DMS153 (cell line): ENCODE data around the gene ARHGAP19.
"Not testable (repeated sequence)": the region's sequence is repeated elsewhere in the genome, so short reads cannot be mapped to it uniquely, and the experiment has no call there.

Source experiments
- DNase-seq: peaks from one replicate; lab custom pipeline; 2025; lab: John Stamatoyannopoulos, UW

The ARHGAP19 gene

DNA sequence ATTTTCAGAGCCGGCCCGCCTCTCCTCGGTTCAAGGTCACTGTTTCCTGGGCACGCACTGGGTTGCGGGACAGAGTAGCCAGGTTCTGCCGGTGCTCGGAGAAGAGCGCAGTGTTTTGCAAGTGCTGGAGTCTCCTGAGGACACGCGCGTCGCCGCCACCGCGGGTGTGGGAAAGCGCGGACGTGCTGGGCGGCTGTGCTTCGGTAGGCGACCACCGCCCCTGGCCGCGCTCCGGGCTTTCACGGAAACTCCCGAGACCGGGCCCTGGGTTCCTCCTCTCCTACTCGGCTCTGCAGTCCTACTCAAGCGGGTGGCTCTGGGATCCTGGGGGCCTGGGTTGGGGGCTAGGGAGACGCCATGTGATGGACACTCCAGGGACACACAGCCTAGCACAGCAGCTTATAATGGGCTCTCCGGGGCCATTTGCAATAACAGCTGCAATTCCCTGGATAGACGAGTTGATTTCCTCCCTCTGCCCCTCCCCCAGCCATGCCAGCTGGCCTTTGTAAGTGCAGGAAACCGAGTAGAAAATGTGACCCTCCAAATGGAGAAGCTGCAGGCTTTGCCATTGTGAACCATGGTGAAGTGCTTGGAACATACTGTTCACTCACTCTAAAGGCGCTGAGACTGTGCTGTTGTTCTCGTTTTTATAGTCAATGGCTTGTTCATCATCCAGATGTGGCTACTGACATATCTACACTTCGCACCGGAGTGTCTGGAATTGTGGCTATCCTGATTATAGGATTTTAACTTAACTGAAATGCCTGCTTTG lies 28.8 kb upstream of the ARHGAP19 start:
- DNase-seq: peak; percentile 52

DNA sequence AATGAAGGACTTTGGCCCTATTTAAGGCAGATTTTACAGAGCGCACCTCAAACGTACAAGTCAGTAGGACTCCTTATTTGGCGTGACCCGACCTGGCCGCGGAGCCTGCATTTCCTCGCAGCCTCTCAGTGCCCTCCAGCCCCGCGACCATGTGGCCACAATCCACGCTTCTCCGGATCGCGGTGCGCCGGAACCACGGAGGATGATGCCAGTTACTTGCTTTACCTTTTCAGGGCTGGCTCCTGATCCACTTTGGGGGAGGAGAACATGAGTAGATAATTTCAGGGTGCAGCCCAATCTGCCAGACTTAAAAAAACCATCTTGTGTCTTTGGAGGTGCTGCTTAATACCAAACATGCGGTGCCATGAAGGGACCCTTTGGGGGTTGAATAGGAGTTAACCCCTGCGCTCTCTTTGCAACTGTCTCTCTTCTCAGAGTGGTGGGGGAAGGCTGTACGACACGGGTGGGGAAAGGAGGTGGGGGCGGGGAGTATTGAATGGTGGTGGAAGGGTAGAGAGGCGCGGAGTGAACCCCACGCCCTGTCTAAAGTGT lies 28.1 kb upstream of the ARHGAP19 start:
- no peak for DNase-seq

GRCh38 chr10:97319671-97320479 lies 27.4 kb upstream of the ARHGAP19 start:
- peak; percentile 54 for DNase-seq

GRCh38 chr10:97318772-97319651 lies 26.6 kb upstream of the ARHGAP19 start, which contains the start of gene FRAT1:
Gene FRAT1, plus strand, starts transcription at chr10:97319271. Its CDS starts 183 bp downstream, at chr10:97319454.
- peak; percentile 70 for DNase-seq

GRCh38 chr10:97314671-97315070 lies 22.2 kb upstream of the ARHGAP19 start:
- DNase-seq: no peak

GRCh38 chr10:97312897-97313296 lies 20.5 kb upstream of the ARHGAP19 start:
- DNase-seq: no peak

GRCh38 chr10:97311111-97311626 lies 18.7 kb upstream of the ARHGAP19 start:
- DNase-seq: no peak

DNA sequence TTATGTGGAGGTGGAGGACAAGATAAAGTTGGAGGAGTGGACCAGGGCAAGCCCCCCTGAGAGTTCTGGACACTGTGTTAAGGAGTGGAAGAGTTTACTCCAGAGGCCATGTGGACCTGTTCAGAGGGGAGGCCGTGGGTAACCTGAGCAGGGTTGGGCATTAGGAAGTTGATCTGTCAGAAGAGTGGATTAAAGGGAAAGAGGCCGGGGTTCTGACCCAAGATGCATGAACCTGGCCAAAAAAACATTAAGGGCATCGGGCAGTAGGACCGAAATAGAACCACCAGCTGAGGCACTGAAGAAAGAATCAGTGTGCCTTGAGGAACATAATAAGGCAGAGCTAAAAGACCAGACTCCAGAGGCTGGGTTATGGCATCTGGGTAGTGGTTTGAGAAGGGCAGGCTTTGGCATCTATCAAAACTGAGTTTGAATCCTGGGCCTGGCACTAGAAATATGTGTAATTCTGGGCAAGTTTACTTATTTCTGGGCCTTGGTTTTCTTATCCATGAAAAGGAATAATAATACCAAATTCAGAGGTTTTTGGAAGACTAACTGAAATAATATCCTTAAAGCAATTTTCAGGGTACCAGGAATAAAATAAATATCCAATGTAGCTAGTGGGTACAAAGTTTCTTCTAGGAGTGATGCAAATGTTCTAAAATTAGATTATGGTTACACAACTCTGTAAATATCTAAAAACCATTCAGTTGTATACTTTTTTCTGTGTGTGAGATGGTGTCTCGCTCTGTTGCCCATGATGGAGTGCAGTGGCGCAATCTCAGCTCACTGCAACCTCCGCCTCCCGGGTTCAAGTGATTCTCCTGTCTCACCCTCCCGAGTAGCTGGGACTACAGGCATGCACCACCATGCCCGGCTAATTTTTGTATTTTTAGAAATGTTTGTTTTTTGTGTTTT lies 15.7 kb upstream of the ARHGAP19 start:
- DNase-seq: no peak

DNA sequence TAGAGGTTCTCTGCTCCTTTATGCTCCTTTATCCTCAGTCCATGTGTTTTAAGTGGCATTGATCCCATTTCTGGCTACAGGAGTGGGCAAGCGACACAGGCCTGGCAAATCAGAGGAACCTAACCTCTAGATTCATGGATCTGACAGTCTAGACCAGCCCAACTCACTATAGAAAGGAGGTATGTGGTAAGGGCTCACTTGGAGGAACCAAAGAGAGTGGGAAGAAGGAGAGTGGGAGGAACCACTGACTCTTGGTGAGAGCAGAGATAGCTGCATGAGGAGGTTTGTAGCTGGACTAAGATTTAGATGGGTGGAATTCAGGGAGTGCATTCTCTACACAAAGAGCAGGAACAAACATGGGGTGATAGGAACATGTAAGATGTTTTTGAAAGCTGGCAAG lies 15.0 kb upstream of the ARHGAP19 start:
- no peak for DNase-seq

DNA sequence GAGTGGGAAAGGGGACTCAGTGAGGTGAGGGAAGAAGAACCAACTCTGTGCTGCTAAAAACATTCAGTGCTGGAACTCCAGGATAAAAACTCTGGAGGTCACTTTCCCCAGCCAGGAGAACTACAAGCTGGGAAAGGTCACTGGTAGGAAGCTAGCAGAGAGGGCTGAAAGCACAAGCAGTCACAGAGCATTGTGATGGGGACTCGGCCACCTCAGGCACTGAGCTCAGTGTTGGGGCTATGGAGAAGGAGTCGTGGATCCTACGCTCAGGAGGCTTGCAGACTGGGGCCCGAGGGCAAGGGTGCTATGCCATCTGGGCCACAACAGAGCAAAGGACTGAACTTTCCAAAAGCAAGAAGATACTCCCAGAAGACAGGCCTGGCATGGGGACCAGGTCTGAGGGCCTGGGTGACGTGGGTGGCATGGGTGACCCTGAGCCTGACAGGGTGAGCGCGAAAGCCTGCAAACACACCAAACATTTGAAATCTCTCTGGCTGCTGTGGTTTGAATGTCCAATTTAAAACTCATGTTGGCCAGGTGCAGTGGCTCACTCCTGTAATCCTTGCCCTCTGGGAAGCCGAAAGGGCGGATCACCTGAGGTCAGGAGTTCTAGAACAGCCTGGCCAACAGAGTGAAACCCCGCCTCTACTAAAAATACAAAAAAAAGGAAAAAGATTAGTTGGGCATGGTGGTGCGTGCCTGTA lies 9.8 kb upstream of the ARHGAP19 start:
- no peak for DNase-seq

DNA sequence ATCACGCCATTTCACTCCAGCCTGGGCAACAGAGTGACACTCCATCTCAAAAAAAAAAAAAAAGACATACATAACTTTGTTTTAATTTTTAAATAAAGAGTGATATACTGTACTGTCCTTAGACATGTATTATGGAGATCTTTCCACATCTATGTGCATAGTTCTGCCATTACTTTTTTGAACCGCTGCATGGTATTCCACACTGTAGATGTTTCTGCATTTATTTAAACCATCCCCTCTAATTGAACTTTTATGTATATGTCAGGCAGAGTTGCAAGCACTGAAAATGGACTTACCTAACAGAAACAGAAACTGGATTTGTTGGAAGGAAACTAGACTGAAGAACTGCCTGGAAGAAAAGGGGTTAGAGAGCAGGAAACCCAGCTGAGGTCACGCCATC lies 8.5 kb upstream of the ARHGAP19 start:
- no peak for DNase-seq

GRCh38 chr10:97298223-97298571 lies 5.8 kb upstream of the ARHGAP19 start:
- DNase-seq: no peak

- DNase-seq: no peak
Measured at GRCh38 chr10:97297556-97298222, 5.3 kb upstream of the ARHGAP19 start.

- DNase-seq: no peak
Measured at GRCh38 chr10:97292862-97293198, 393 bp upstream of the ARHGAP19 start.

DNA sequence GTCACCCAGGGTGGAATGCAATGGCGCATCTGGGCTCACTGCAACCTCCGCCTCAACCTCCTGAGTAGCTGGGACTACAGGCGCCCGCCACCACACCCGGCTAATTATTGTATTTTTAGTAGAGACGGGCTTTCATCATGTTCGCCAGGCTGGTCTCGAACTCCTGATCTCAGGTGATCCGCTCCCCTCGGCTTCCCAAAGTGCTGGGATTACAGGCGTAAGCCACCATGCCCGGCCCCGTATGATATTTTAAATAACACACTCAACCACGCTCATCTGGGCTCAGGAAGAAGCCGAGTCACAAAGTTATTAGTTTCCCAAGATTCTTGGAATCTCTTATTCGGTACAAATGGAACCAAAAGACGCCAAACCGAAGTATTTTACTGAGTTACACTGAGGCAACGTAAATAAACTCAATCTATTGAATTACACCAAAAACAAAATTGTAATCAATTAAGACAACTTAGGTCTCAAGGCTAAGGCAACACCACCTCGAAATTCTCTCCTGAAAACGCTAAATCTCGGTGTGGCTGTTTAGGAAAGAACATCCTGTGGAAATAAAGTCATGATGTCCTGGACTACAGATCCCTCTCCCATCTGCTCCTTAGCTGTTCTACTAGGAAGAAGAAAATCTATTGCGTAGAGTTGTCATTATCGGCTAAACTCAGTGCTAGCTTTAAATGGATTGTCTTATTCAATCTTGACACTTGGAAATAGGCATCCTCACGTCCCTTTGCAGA lies 910 bp downstream of the ARHGAP19 start:
- no peak for DNase-seq

- DNase-seq: not testable (repeated sequence)
Measured at GRCh38 chr10:97290576-97291356, 1.7 kb downstream of the ARHGAP19 start.

GRCh38 chr10:97290076-97290475 lies 2.4 kb downstream of the ARHGAP19 start:
- not testable (repeated sequence) for DNase-seq

GRCh38 chr10:97280783-97281182 lies 11.7 kb downstream of the ARHGAP19 start:
- no peak for DNase-seq
